Measurements from ENCODE around the gene EFEMP1.

DNA sequence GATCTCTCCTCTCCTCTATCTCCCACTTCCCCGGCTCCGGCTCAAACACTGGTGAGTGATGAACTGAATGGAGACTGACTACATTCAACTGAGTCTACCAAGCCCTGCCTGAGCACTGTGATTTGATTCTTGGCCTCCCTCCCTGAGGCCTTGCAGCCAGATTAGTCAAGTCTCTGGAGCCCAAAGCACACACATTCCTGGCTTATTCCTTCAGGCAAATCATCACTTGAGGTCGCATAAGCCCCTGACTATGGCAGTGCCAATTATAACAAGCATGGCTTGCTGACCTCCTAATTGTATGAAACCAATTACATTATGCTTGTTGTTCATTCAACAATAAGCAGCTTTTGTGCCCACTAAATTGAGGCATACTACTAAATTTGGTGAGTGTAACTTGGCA lies 34.6 kb downstream of the EFEMP1 start:
- no peak for TF ChIP-seq RCOR1 (conservative IDR thresholded peaks at IDR 0.05; ENCODE audit: low read depth, low read length)
- no peak for TF ChIP-seq EGR1 (IDR thresholded peaks at IDR 0.05; ENCODE audit: borderline replicate concordance in 1 of 2, low read depth in 2 of 2, low read length in 2 of 2)
- TF ChIP-seq, protein P1, sequence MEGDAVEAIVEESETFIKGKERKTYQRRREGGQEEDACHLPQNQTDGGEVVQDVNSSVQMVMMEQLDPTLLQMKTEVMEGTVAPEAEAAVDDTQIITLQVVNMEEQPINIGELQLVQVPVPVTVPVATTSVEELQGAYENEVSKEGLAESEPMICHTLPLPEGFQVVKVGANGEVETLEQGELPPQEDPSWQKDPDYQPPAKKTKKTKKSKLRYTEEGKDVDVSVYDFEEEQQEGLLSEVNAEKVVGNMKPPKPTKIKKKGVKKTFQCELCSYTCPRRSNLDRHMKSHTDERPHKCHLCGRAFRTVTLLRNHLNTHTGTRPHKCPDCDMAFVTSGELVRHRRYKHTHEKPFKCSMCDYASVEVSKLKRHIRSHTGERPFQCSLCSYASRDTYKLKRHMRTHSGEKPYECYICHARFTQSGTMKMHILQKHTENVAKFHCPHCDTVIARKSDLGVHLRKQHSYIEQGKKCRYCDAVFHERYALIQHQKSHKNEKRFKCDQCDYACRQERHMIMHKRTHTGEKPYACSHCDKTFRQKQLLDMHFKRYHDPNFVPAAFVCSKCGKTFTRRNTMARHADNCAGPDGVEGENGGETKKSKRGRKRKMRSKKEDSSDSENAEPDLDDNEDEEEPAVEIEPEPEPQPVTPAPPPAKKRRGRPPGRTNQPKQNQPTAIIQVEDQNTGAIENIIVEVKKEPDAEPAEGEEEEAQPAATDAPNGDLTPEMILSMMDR (IDR thresholded peaks at IDR 0.05 in 2 of 3, conservative IDR thresholded peaks at IDR 0.05 in 1 of 3; ENCODE audit: control insufficient read depth in 2 of 3, extremely low read depth in 1 of 3, insufficient read depth in 1 of 3, low read depth in 3 of 3, low read length in 3 of 3) = no peak
- no peak for TF ChIP-seq JUNB (IDR thresholded peaks at IDR 0.05)
- no peak for TF ChIP-seq SMC3 (IDR thresholded peaks at IDR 0.05; ENCODE audit: borderline replicate concordance, low read length)
- no peak for TF ChIP-seq NRF1 (conservative IDR thresholded peaks at IDR 0.05; ENCODE audit: low read depth, low read length)
- TF ChIP-seq ZZZ3 (IDR thresholded peaks at IDR 0.05; ENCODE audit: control insufficient read depth, insufficient read length, low read depth) = no peak
- TF ChIP-seq CEBPB (IDR thresholded peaks at IDR 0.05; ENCODE audit: borderline replicate concordance in 1 of 2, low read depth in 2 of 2, low read length in 2 of 2) = no peak
- no peak for TF ChIP-seq CHD2 (IDR thresholded peaks at IDR 0.05; ENCODE audit: borderline replicate concordance, low read depth, low read length)
- TF ChIP-seq SIN3A (IDR thresholded peaks at IDR 0.05; ENCODE audit: low read depth, low read length) = no peak
- no peak for TF ChIP-seq CBX3 (IDR thresholded peaks at IDR 0.05; ENCODE audit: borderline replicate concordance, low read depth)
